Neural cell (in vitro differentiated cells): ENCODE measurements around the gene EDRF1. TPM values are rescaled to one million over a fixed set of nuclear protein-coding genes. Genes with fewer than 3 reads are reported as not detected.

Source experiments
- H2AFZ ChIP-seq: fragments of 200-600, 300-800 bp; sonication (generic), shearing (Covaris generic); 2 replicates; pipeline ENCODE4 v1.6.0; 2014; ENCODE audit warnings: low read depth, mild to moderate bottlenecking, antibody characterized with exemption, low read length, moderate library complexity
- H3F3A ChIP-seq: fragments of 200-600 bp; shearing (Covaris generic); 2 replicates; pipeline ENCODE4 v1.6.1; 2016; ENCODE audit warnings: mild to moderate bottlenecking, moderate library complexity, mixed read lengths, antibody characterized with exemption, low read length; ENCODE audit not compliant: insufficient read depth, poor library complexity, severe bottlenecking
- H3K27ac ChIP-seq: fragments of 200-600, 300-800 bp; sonication (generic), shearing (Covaris generic); 2 replicates; pipeline ENCODE4 v1.5.1; 2014; ENCODE audit warnings: mild to moderate bottlenecking, low read length, moderate library complexity
- H3K27me3 ChIP-seq: fragments of 300-800, 200-600 bp; sonication (generic), shearing (Covaris generic); 2 replicates; pipeline ENCODE4 v1.6.0; 2014; ENCODE audit warnings: mild to moderate bottlenecking, low read depth, low read length, moderate library complexity; ENCODE audit not compliant: insufficient read depth
- H3K36me3 ChIP-seq: fragments of 300-800, 200-600 bp; sonication (generic), shearing (Covaris generic); 2 replicates; pipeline ENCODE4 v1.5.1; 2014; ENCODE audit warnings: mild to moderate bottlenecking, antibody characterized with exemption, low read length, moderate library complexity; ENCODE audit not compliant: insufficient read depth
- H3K4me2 ChIP-seq: fragments of 300-800, 200-600 bp; sonication (generic), shearing (Covaris generic); 2 replicates; pipeline ENCODE4 v1.6.0; 2014; ENCODE audit warnings: mild to moderate bottlenecking, low read length
- H3K4me3 ChIP-seq: fragments of 300-800, 200-600 bp; sonication (generic), shearing (Covaris generic); 2 replicates; pipeline ENCODE4 v1.5.1; 2014; ENCODE audit warnings: mild to moderate bottlenecking, low read length, moderate library complexity
- H3K79me2 ChIP-seq: fragments of 200-600 bp; shearing (Covaris generic); replicated peaks from 2 replicates; pipeline ENCODE4 v1.6.0; 2014; ENCODE audit warnings: mild to moderate bottlenecking, low read length, moderate library complexity; ENCODE audit not compliant: insufficient read depth
- H3K9ac ChIP-seq: fragments of 300-800, 200-600 bp; sonication (generic), shearing (Covaris generic); 2 replicates; pipeline ENCODE4 v1.6.1; 2016; ENCODE audit warnings: mild to moderate bottlenecking, low read length, mixed read lengths
- H3K9me2 ChIP-seq: fragments of 200-600 bp; shearing (Covaris generic); 2 replicates; pipeline ENCODE4 v1.6.1; 2016; ENCODE audit warnings: mild to moderate bottlenecking, low read length, mixed read lengths; ENCODE audit not compliant: insufficient read depth
- H3K9me3 ChIP-seq: fragments of 200-600, 300-800 bp; sonication (generic), shearing (Covaris generic); 2 replicates; pipeline ENCODE4 v1.6.1; 2016; ENCODE audit warnings: mild to moderate bottlenecking, mixed run types, low read length, moderate library complexity, mixed read lengths
- H4K20me1 ChIP-seq: fragments of 200-600 bp; shearing (Covaris generic); 2 replicates; pipeline ENCODE4 v1.6.1; 2016; ENCODE audit warnings: mild to moderate bottlenecking, mixed run types; ENCODE audit not compliant: insufficient read depth
- CTCF ChIP-seq: fragments of 450-650 bp; IDR thresholded peaks from 2 replicates; pipeline ENCODE4 v1.5.1; 2014; ENCODE audit warnings: antibody characterized with exemption, mild to moderate bottlenecking, moderate library complexity; ENCODE audit not compliant: poor library complexity, severe bottlenecking
- EP300 ChIP-seq: fragments of 450-650 bp; conservative IDR thresholded peaks from 2 replicates; pipeline ENCODE4 v1.6.1; 2014; ENCODE audit warnings: antibody characterized with exemption, mild to moderate bottlenecking, moderate library complexity; ENCODE audit not compliant: poor library complexity, severe bottlenecking
- EZH2 ChIP-seq: fragments of 200-600, 300-800 bp; shearing (Covaris generic), sonication (generic); IDR thresholded peaks from 2 replicates; pipeline ENCODE4 v1.6.1; 2014; ENCODE audit warnings: antibody characterized with exemption, low read length, borderline replicate concordance, mild to moderate bottlenecking; ENCODE audit not compliant: insufficient read depth, poor library complexity, severe bottlenecking
- MXI1 ChIP-seq: fragments of 450-650 bp; conservative IDR thresholded peaks from 2 replicates; pipeline ENCODE4 v1.6.1; 2014; ENCODE audit warnings: antibody characterized with exemption, mild to moderate bottlenecking; ENCODE audit not compliant: poor library complexity, severe bottlenecking
- POLR2AphosphoS5 ChIP-seq: IDR thresholded peaks from 2 replicates; pipeline ENCODE4 v1.6.1; 2012
- RAD21 ChIP-seq: fragments of 450-650 bp; conservative IDR thresholded peaks from 2 replicates; pipeline ENCODE4 v1.6.1; 2014; ENCODE audit warnings: antibody characterized with exemption, mild to moderate bottlenecking, moderate library complexity
- REST ChIP-seq: IDR thresholded peaks from 2 replicates; pipeline ENCODE4 v1.6.1; 2012; ENCODE audit warnings: borderline replicate concordance
- SMC3 ChIP-seq: fragments of 450-650 bp; conservative IDR thresholded peaks from 2 replicates; pipeline ENCODE4 v1.6.1; 2014; ENCODE audit warnings: antibody characterized with exemption, mild to moderate bottlenecking, moderate library complexity; ENCODE audit not compliant: poor library complexity
- TAF1 ChIP-seq: IDR thresholded peaks from 2 replicates; pipeline ENCODE4 v1.6.1; 2012; ENCODE audit warnings: low read depth
- polyA plus RNA-seq: library from polyadenylated mRNA; depleted of rRNA; stranded (reverse); fragments of >200 nt; gene quantifications from 2 replicates; pipeline ENCODE4 v1.2.3, GENCODE V29; 2014

Gene EDRF1
- polyA plus RNA-seq, 1 donor from 2014 or later: 54.1 TPM

- no peaks in the 10 kb centered on the region for H3K9me3 ChIP-seq
- no peaks in the 10 kb centered on the region for H3K36me3 ChIP-seq
- H4K20me1 ChIP-seq: no peaks in the 10 kb centered on the region
- peak overlapping the region; percentile 32 for H3K4me3 ChIP-seq
- no peak overlapping the region for H3K4me2 ChIP-seq
- TF ChIP-seq POLR2AphosphoS5 (no peak), CTCF (no peak), EP300 (no peak), RAD21 (no peak), MXI1 (no peak), REST (no peak), SMC3 (no peak), TAF1 (no peak), EZH2 (no peak)
- no peak overlapping the region for H3K9ac ChIP-seq
- H3K27me3 ChIP-seq: no peaks in the 10 kb centered on the region
- H3K27ac ChIP-seq: no peak overlapping the region
- H3K9me2 ChIP-seq: no peaks in the 10 kb centered on the region
- no peak overlapping the region for H2AFZ ChIP-seq
- no peaks in the 10 kb centered on the region for H3K79me2 ChIP-seq
- H3F3A ChIP-seq: no peaks in the 10 kb centered on the region
These were observed 28.1 kb upstream of the EDRF1 start for GRCh38 chr10:125691160-125691981.

GRCh38 chr10:125692196-125692595 is 27.3 kb upstream of the EDRF1 start:
- Histone ChIP-seq H3K27me3 (no peaks in the 10 kb centered on the region), H3K9me3 (no peaks in the 10 kb centered on the region), H4K20me1 (no peaks in the 10 kb centered on the region), H3K9ac (no peak overlapping the region), H3K4me3 (no peak overlapping the region), H3K4me2 (no peak overlapping the region), H3K79me2 (no peaks in the 10 kb centered on the region), H3K27ac (no peak overlapping the region), H3K9me2 (no peaks in the 10 kb centered on the region), H2AFZ (no peak overlapping the region), H3F3A (no peaks in the 10 kb centered on the region), H3K36me3 (no peaks in the 10 kb centered on the region)
- TF ChIP-seq EP300 (no peak), MXI1 (no peak), RAD21 (no peak), POLR2AphosphoS5 (no peak), SMC3 (no peak), TAF1 (no peak), CTCF (no peak), REST (no peak)
